Activated B cell treated with CpG ODN at 0.5 μM for 24 hours (primary cell): ENCODE results near the gene LAYN. TPM values are rescaled to one million over a fixed set of nuclear protein-coding genes. Genes with fewer than 3 reads are reported as not detected.

Source experiments
- ATAC-seq: fragments of 200-7000 bp; cut with Tn5 transposase; one replicate; pipeline ENCODE4 v1.10.0; 2021; ENCODE audit warnings: low read depth, mild to moderate bottlenecking, moderate library complexity
- CTCF ChIA-PET: fragments of 350-600 bp; sonication (Branson Sonifier 250); formaldehyde crosslinking; loops from one replicate; lab custom pipeline; 2021; ENCODE audit warnings: antibody characterized with exemption; lab: Charles Lee
- POLR2A ChIA-PET: fragments of 350-600 bp; sonication (Branson Sonifier 250); formaldehyde crosslinking; loops from one replicate; lab custom pipeline; 2021; ENCODE audit warnings: antibody characterized with exemption; lab: Charles Lee
- DNase-seq: peaks from one replicate; pipeline ENCODE4 v3.0.0; 2022
- H3K27ac Mint-ChIP-seq: one replicate; pipeline ENCODE4 v1.8.0; 2020; ENCODE audit warnings: mixed read lengths
- H3K27me3 Mint-ChIP-seq: one replicate; pipeline ENCODE4 v1.8.0; 2021; ENCODE audit warnings: mixed read lengths
- H3K36me3 Mint-ChIP-seq: one replicate; pipeline ENCODE4 v1.8.0; 2021; ENCODE audit warnings: low read depth, mixed read lengths
- H3K4me1 Mint-ChIP-seq: one replicate; pipeline ENCODE4 v1.8.0; 2021; ENCODE audit warnings: mixed read lengths
- H3K4me3 Mint-ChIP-seq: one replicate; pipeline ENCODE4 v1.8.0; 2020; ENCODE audit warnings: mild to moderate bottlenecking, mixed read lengths
- H3K9me3 Mint-ChIP-seq: one replicate; pipeline ENCODE4 v1.8.0; 2020; ENCODE audit warnings: mixed read lengths
- CTCF ChIP-seq: fragments of 200-600 bp; IDR thresholded peaks from one replicate; pipeline ENCODE4 v1.8.0; 2022; ENCODE audit warnings: antibody characterized with exemption, mild to moderate bottlenecking
- intact Hi-C: fragments of 100-400 bp; cut with micrococcal nuclease; formaldehyde crosslinking; loops from one replicate; pipeline ENCODE4 v1.15.1; 2024
- total RNA-seq: library from RNA; stranded (reverse); gene quantifications from 2 replicates; pipeline ENCODE4 v1.2.3, GENCODE V29; 2022

The LAYN gene
- total RNA-seq, 1 donor from 2014 or later, result not detected

DNA sequence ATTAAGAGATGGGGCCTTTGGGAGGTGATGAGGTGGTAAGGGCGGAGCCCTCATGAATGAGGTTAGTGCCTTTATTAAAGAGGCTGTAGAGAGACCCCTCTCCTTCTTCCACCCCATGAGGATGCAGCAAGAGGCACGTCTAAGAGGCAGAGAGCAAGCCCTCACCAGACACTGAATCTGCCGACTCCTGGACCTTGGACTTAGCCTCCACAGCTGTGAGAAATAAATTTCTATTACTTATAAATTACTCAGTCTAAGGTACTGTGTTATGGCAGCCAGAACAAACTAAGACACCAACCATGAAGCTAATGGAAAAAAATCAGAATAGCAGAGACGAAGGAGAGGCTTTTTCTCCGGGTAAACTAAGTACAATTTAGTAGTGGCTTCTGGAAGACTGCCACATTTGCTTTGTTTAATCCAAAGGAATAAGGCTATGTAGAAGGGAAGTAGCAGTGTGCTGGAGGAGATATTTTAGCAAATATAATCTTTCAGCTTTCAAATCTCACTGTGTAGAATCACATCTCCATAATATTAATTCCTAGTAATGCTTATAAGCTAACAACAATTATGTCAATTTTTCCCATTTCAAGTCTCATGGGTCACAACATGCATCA is 49.5 kb downstream of the LAYN start:
- DNase-seq (no peak), ATAC-seq (no peak)
- peaks cover 2% of the 10 kb centered on the region for H3K27me3 Mint-ChIP-seq
- no peaks in the 10 kb centered on the region for H3K9me3 Mint-ChIP-seq
- no peaks in the 10 kb centered on the region for H3K36me3 Mint-ChIP-seq
- ChIA-PET POLR2A (no interaction called here), CTCF (interaction anchor here (1.0 to 2.5 kb wide), 3 partner anchors 27 to 189 kb away, joined by 3 to 13 read pairs (median 3); no protein-coding TSS in a partner anchor)
- no peak overlapping the region for H3K4me3 Mint-ChIP-seq
- TF ChIP-seq CTCF, result no peak
- intact Hi-C loops, result no loop called here
- no peak overlapping the region for H3K27ac Mint-ChIP-seq
- H3K4me1 Mint-ChIP-seq, result peaks cover 9% of the 10 kb centered on the region

DNA sequence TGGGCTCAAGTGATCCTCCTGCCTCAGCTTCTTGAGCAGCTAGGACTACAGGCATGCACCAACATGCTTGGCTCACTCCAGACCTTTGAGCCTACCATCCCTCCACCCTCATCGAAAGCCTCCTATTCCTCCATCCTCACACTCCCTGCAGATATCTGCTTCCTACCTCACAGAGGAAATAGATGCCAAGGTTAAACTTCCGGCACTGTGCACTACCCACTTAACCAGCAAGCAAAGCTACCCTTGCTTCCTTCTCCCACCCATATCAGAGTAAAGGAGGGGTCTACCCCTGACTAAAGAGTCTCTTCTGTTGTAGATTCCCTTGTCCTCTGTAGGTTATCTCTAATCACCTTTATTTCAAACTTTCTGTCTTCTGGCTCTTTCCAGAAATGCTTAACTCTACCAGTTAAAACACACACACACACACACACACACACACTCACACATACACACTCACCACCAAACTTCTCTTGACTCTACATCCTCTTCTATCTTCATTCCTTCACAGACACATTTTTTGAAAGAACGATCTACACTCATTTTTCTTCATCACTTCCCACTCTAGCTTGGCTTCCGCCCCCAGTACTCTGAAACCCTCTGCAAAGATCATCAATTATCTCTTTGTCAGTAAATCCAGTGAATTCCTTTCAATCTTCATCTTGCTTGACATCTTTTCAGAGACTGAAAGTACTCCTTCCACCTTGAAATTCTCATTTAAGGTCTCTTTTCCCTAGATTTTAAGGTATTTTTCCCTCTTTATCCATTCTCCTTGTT is 50.9 kb downstream of the LAYN start:
- no peak overlapping the region for H3K27ac Mint-ChIP-seq
- no peaks in the 10 kb centered on the region for H3K9me3 Mint-ChIP-seq
- H3K4me1 Mint-ChIP-seq, result peaks cover 8% of the 10 kb centered on the region
- no peaks in the 10 kb centered on the region for H3K36me3 Mint-ChIP-seq
- CTCF ChIA-PET, result no interaction called here
- POLR2A ChIA-PET, result no interaction called here
- intact Hi-C loops, result no loop called here
- DNase-seq (no peak), ATAC-seq (no peak)
- H3K4me3 Mint-ChIP-seq, result no peak overlapping the region
- peaks cover 2% of the 10 kb centered on the region for H3K27me3 Mint-ChIP-seq
- no peak for TF ChIP-seq CTCF

- CTCF ChIA-PET, result interaction anchor here (1.4 kb wide), 1 partner anchor 248 kb away, joined by 3 read pairs; no protein-coding TSS in a partner anchor
- H3K36me3 Mint-ChIP-seq, result no peaks in the 10 kb centered on the region
- no peak for DNase-seq
- no peak for ATAC-seq
- no peak overlapping the region for H3K4me3 Mint-ChIP-seq
- POLR2A ChIA-PET, result no interaction called here
- no peaks in the 10 kb centered on the region for H3K9me3 Mint-ChIP-seq
- peaks cover 5% of the 10 kb centered on the region for H3K4me1 Mint-ChIP-seq
- H3K27me3 Mint-ChIP-seq, result peaks cover 2% of the 10 kb centered on the region
- TF ChIP-seq CTCF, result no peak
- intact Hi-C loops, result no loop called here
- no peak overlapping the region for H3K27ac Mint-ChIP-seq
These were observed 52.0 kb downstream of the LAYN start for GRCh38 chr11:111592491-111592890.

DNA sequence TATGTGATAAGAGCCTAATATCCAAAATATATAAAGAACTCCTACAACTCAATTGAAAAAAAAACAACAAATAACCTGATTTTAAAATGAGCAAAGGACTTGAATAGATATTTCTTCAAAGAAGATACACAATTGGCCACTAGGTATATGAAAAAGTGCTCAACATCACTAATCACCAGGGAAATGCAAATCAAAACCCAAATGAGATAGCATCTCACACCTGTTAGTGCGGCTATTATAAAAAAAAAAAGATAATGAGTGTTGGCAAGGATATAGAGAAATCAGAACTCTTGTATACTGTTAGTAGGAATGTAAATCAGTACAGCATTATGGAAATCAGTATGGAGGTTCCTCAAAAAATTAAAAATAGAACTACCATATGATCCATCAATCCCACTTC is 55.8 kb downstream of the LAYN start:
- H3K27me3 Mint-ChIP-seq, result no peaks in the 10 kb centered on the region
- H3K4me1 Mint-ChIP-seq, result peaks cover 6% of the 10 kb centered on the region
- no peaks in the 10 kb centered on the region for H3K9me3 Mint-ChIP-seq
- ChIA-PET CTCF (interaction anchor here (1.7 to 1.8 kb wide), 2 partner anchors 181 to 246 kb away, joined by 8 to 11 read pairs; no protein-coding TSS in a partner anchor), POLR2A (no interaction called here)
- no peak overlapping the region for H3K4me3 Mint-ChIP-seq
- no peak for ATAC-seq
- no peaks in the 10 kb centered on the region for H3K36me3 Mint-ChIP-seq
- intact Hi-C loops, result loop anchor here (1.0 kb wide), 1 partner anchor 10 kb away; no protein-coding TSS in a partner anchor
- no peak overlapping the region for H3K27ac Mint-ChIP-seq
- no peak for DNase-seq
- no peak for TF ChIP-seq CTCF

DNA sequence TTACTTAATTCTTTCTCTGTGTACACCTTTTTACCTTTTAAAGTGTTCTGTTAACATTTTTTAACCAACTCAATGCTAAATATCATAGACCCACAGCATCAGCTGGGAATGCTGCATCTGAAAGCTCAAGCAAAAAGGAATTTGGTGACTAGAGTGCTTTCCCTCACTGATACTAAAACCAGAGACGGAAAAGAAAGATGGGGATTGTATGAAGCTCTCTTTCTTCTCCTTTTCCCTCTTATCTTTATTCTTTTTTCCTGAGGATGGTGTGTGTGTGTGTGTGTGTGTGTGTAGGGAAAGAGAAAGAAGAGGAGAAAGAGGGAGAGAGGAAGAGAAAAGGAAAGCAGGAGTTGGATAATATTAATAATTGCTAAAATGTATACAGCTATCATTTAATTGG is 57.6 kb downstream of the LAYN start:
- ChIA-PET POLR2A (no interaction called here), CTCF (interaction anchor here (0.6 to 1.8 kb wide), 4 partner anchors 12 to 1566 kb away, joined by 4 to 11 read pairs (median 6); no protein-coding TSS in a partner anchor)
- H3K4me1 Mint-ChIP-seq, result peaks cover 12% of the 10 kb centered on the region
- H3K27ac Mint-ChIP-seq, result no peak overlapping the region
- DNase-seq (no peak), ATAC-seq (no peak)
- H3K9me3 Mint-ChIP-seq, result no peaks in the 10 kb centered on the region
- no peak overlapping the region for H3K4me3 Mint-ChIP-seq
- intact Hi-C loops, result no loop called here
- TF ChIP-seq CTCF, result no peak
- H3K27me3 Mint-ChIP-seq, result no peaks in the 10 kb centered on the region
- H3K36me3 Mint-ChIP-seq, result peaks cover under 1% of the 10 kb centered on the region
